Progenitor cell of endocrine pancreas (in vitro differentiated cells): Measurements from ENCODE around the gene GALNT1. TPM values are rescaled to one million over a fixed set of nuclear protein-coding genes. Genes with fewer than 3 reads are reported as not detected.

Source experiments
- DNase-seq: peaks from one replicate; pipeline ENCODE4 v3.0.0; 2021; ENCODE audit warnings: low spot score; ENCODE audit not compliant: unreplicated experiment
- H3K27ac Mint-ChIP-seq: 2 replicates; pipeline ENCODE4 v1.8.0; 2021; ENCODE audit warnings: mild to moderate bottlenecking, moderate library complexity, mixed read lengths
- H3K27me3 Mint-ChIP-seq: 2 replicates; pipeline ENCODE4 v1.8.0; 2021; ENCODE audit warnings: mixed read lengths
- H3K36me3 Mint-ChIP-seq: 2 replicates; pipeline ENCODE4 v1.8.0; 2022; ENCODE audit warnings: mixed read lengths; ENCODE audit not compliant: insufficient read depth
- H3K4me1 Mint-ChIP-seq: 2 replicates; pipeline ENCODE4 v1.8.0; 2021; ENCODE audit warnings: low read depth, mixed read lengths
- H3K4me3 Mint-ChIP-seq: 2 replicates; pipeline ENCODE4 v1.8.0; 2021; ENCODE audit warnings: low read depth, mild to moderate bottlenecking, moderate library complexity, mixed read lengths
- H3K9me3 Mint-ChIP-seq: 2 replicates; pipeline ENCODE4 v1.8.0; 2021; ENCODE audit warnings: low read depth, mixed read lengths
- total RNA-seq: library from RNA; stranded (reverse); gene quantifications from 2 replicates; pipeline ENCODE4 v1.2.1, GENCODE V29; 2021
- TF ChIP-seq, protein P1 (sequence below): fragments of 200-600 bp; sonication (generic); IDR thresholded peaks from one replicate; pipeline ENCODE4 v1.5.0; 2021; ENCODE audit warnings: antibody characterized with exemption, mild to moderate bottlenecking; ENCODE audit not compliant: unreplicated experiment

GALNT1 gene
- total RNA-seq, 1 donor from 2014 or later, result 92.8 TPM

GRCh38 chr18:35641467-35641866, 59.9 kb downstream of the GALNT1 start:
- TF ChIP-seq, protein P1, sequence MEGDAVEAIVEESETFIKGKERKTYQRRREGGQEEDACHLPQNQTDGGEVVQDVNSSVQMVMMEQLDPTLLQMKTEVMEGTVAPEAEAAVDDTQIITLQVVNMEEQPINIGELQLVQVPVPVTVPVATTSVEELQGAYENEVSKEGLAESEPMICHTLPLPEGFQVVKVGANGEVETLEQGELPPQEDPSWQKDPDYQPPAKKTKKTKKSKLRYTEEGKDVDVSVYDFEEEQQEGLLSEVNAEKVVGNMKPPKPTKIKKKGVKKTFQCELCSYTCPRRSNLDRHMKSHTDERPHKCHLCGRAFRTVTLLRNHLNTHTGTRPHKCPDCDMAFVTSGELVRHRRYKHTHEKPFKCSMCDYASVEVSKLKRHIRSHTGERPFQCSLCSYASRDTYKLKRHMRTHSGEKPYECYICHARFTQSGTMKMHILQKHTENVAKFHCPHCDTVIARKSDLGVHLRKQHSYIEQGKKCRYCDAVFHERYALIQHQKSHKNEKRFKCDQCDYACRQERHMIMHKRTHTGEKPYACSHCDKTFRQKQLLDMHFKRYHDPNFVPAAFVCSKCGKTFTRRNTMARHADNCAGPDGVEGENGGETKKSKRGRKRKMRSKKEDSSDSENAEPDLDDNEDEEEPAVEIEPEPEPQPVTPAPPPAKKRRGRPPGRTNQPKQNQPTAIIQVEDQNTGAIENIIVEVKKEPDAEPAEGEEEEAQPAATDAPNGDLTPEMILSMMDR, result no peak
- no peak for DNase-seq
- Mint-ChIP-seq H3K36me3 (peaks cover 30% of the 10 kb centered on the region), H3K9me3 (peaks cover 22% of the 10 kb centered on the region), H3K27me3 (no peaks in the 10 kb centered on the region), H3K4me1 (no peaks in the 10 kb centered on the region), H3K27ac (no peak overlapping the region), H3K4me3 (no peak overlapping the region)

DNA sequence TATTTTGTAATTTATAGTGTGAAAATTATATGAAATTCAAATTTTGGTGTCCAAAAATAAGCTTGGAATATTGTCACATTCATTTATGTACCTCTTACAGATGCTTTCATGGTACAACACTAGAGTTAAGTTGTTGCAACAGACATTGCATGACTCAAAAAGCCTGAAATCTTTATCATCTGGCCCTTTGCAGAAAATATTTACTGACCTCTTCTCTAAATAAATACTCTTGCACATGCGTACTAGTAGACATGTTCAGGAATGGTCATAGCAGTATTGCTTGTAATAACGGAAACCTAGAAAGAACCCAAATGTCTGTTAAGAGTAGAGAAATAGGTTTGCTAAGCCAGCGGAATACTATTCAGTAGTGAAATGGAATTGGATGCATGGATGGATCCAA, 60.4 kb downstream of the GALNT1 start:
- H3K4me1 Mint-ChIP-seq, result no peaks in the 10 kb centered on the region

GRCh38 chr18:35642802-35643201, 61.3 kb downstream of the GALNT1 start:
- Mint-ChIP-seq H3K27ac (no peak overlapping the region), H3K27me3 (no peaks in the 10 kb centered on the region), H3K4me1 (no peaks in the 10 kb centered on the region), H3K9me3 (peaks cover 21% of the 10 kb centered on the region), H3K4me3 (no peak overlapping the region), H3K36me3 (peaks cover 29% of the 10 kb centered on the region)
- TF ChIP-seq, protein P1, result no peak
- no peak for DNase-seq

More for the DNA sequence above, 60.4 kb downstream of the GALNT1 start:
- Mint-ChIP-seq H3K36me3 (peaks cover 31% of the 10 kb centered on the region), H3K27ac (no peak overlapping the region), H3K4me3 (no peak overlapping the region), H3K9me3 (peaks cover 22% of the 10 kb centered on the region), H3K27me3 (no peaks in the 10 kb centered on the region)
- TF ChIP-seq, protein P1, result no peak
- no peak for DNase-seq

GRCh38 chr18:35646449-35646848, 64.9 kb downstream of the GALNT1 start:
- no peak overlapping the region for H3K4me3 Mint-ChIP-seq
- no peak for DNase-seq
- H3K27ac Mint-ChIP-seq, result no peak overlapping the region
- TF ChIP-seq, protein P1, result no peak
- peaks cover 26% of the 10 kb centered on the region for H3K36me3 Mint-ChIP-seq
- H3K4me1 Mint-ChIP-seq, result no peaks in the 10 kb centered on the region
- no peaks in the 10 kb centered on the region for H3K27me3 Mint-ChIP-seq
- peaks cover 31% of the 10 kb centered on the region for H3K9me3 Mint-ChIP-seq

DNA sequence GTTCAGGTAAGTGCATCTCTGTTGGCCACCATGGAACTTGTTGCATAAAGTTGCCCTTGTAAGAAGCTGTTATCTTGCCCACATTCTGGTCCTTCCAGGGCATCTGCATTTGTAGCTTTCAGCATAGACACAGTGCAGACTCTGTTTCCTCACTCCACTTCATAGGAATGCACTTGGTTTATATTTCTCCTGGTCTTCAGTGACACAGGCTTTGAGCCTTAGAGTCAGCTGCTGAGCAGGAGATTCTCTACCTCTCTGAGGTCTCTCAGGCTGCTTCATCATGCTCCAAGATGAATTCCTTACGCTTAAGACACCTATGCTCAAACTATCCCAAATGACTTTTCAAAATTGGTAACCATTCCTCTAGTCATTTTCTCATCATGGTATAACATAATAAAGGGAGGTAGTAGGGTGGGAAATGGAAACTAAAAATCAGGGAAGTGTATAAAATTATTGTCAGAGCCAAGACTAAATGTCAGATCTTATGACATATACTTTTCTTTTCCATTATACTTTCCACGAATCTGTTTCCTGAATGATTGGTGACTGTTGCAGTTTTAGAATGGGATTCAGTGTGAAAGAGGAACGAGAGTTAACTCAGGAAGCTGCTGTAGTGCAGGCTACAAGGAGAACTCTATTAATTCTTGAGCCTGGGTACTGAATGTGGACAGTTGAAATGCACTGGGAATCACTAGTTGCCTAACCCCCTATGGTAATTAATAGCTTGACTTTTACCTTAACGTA, 72.0 kb downstream of the GALNT1 start:
- DNase-seq, result no peak
- H3K4me3 Mint-ChIP-seq, result no peak overlapping the region
- no peaks in the 10 kb centered on the region for H3K4me1 Mint-ChIP-seq
- no peak overlapping the region for H3K27ac Mint-ChIP-seq
- no peaks in the 10 kb centered on the region for H3K27me3 Mint-ChIP-seq
- H3K36me3 Mint-ChIP-seq, result peaks cover 7% of the 10 kb centered on the region
- TF ChIP-seq, protein P1, result no peak
- H3K9me3 Mint-ChIP-seq, result peaks cover 17% of the 10 kb centered on the region
